ENCODE results near the gene AFP. TPM values are rescaled to one million over a fixed set of nuclear protein-coding genes. Genes with fewer than 3 reads are reported as not detected.

The AFP gene
- total RNA-seq, 1 donor, result not detected

DNA sequence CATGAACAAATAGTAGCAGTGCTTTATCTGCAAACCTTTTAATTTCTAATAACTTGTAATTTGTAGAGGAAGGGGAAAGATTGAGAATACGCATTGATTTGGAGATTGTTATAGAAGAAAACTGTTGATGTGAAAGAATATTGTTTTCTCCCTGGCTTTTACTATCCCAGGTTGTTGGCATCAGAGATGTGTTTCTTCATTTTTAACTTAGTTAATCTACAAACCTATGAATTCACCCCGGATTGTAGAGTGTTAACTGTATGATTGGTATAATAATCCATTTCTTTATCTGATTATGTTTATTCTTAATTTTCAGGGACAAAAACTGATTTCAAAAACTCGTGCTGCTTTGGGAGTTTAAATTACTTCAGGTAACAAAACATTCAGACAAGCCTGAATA, 18.9 kb downstream of the AFP start:
- TF ChIP-seq, protein P1, sequence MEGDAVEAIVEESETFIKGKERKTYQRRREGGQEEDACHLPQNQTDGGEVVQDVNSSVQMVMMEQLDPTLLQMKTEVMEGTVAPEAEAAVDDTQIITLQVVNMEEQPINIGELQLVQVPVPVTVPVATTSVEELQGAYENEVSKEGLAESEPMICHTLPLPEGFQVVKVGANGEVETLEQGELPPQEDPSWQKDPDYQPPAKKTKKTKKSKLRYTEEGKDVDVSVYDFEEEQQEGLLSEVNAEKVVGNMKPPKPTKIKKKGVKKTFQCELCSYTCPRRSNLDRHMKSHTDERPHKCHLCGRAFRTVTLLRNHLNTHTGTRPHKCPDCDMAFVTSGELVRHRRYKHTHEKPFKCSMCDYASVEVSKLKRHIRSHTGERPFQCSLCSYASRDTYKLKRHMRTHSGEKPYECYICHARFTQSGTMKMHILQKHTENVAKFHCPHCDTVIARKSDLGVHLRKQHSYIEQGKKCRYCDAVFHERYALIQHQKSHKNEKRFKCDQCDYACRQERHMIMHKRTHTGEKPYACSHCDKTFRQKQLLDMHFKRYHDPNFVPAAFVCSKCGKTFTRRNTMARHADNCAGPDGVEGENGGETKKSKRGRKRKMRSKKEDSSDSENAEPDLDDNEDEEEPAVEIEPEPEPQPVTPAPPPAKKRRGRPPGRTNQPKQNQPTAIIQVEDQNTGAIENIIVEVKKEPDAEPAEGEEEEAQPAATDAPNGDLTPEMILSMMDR (IDR thresholded peaks at IDR 0.05; ENCODE audit: insufficient read depth, low read depth, low read length), result no peak
- DNase-seq (ENCODE audit: low read depth), result no peak
- no peak overlapping the region for H3K4me3 ChIP-seq (ENCODE audit: low read depth, low read length)

DNA sequence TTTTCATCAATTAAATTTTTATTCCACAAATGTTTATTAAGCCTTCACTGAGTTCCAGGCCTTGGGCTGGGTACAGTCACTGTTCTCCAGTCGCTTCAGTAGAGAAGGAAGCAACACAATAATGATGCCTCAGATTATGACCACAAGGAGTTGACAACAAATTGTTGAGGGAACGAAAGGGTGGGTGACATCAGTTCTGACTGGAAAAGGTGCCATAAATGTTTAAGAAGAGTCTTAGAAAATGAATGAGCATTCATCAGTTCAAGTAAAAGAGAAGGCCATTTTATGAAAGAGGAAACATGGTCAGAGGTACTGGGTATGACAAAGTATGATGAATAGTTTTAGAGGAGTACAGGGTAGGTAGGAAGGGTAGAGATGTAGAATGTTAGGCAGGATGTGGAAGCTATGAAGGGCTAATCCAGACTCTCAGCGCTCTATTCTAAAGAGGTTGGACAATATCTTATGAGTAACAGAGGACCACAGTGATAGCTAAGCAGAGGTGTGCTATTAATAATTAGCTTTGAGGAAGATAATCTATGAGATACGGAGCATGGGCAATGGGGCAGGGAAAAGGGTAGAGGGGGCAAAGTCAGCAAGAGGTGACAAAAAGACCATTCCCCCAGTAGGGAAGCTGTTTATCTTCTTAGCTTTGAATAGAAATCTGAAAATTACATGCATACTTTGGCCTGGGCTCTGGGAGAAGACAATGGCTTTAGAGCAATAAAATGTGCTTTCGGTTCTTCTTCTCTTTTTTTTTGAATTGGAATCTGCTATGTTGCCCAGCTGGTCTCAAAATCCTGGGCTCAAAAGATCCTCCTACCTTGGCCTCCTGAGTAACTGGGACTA, 20.4 kb downstream of the AFP start:
- DNase-seq (ENCODE audit: low read depth), result no peak
- TF ChIP-seq, protein P1 (IDR thresholded peaks at IDR 0.05; ENCODE audit: insufficient read depth, low read depth, low read length), result no peak
- no peak overlapping the region for H3K4me3 ChIP-seq (ENCODE audit: low read depth, low read length)

DNA sequence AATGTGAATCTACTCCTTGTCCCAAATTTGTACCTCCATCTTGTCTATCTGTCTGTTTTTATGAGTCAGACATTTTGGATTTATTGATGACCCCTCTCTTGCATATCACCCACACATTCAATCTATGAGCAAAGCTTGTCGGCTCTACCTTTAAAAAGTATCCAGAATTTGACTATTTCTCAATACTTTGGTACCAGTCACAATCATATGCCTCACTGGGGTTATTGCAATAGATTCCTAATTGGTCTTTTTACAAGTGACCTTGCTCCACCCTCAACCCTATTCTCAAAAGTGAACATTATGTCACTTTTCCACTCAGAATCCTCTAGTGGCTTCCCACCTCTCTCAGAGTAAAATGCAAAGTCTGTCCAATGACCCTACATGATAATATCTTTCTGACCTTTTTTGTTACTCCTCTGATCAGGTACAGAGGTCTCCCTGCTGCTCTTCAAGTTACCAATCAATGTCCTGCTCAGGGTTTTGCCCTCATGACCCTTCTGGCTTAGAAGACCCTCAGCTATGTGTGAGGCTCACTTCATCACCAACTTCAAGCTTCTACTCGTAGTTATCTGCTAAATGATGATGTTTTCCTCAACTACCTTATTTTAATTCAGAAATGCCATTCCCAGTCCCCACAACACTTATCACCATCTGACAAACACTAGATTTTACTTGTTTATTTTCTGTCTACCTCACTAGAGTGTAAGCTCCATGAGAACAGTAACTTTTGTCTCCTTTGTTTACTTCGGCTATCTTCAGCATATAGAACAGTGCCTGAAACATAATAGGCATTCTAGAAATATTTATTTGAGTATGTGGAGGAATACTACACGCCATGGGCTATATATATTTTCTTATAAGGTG, 22.4 kb downstream of the AFP start:
- TF ChIP-seq, protein P1 (IDR thresholded peaks at IDR 0.05; ENCODE audit: insufficient read depth, low read depth, low read length), result no peak
- DNase-seq (ENCODE audit: low read depth), result no peak
- no peak overlapping the region for H3K4me3 ChIP-seq (ENCODE audit: low read depth, low read length)

- no peak overlapping the region for H3K4me3 ChIP-seq (ENCODE audit: low read depth, low read length)
- DNase-seq (ENCODE audit: low read depth), result no peak
- TF ChIP-seq, protein P1 (IDR thresholded peaks at IDR 0.05; ENCODE audit: insufficient read depth, low read depth, low read length), result no peak
Measured at GRCh38 chr4:73459048-73459421, 23.0 kb downstream of the AFP start.

DNA sequence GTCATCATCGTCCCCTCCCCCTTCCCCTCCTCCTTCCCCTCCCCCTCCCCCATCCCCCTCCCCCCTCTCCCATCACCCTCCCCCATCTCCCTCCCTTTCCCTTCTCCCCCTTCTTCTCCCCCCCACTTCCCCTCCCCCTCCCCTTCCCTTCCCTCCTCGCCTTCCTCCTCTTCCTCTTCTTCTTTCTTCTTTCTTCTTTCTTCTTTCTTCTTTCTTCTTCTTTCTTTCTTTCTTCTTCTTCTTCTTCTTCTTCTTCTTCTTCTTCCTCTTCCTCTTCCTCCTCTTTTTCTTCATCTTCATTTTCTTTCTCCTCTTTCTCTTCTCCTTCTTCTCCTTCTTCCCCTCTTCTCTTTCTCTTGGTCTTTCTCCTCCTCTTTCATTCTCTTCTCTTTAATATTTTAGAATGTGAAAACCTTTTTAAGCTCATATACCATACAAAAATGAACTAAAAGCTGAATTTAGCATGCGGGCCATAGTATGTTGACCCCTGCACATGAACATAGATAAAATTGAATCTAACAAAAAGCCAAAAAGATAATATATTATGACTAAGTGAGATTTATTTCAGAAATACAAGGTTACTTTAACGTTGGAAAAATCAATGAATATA, 25.0 kb downstream of the AFP start:
- TF ChIP-seq, protein P1 (IDR thresholded peaks at IDR 0.05; ENCODE audit: insufficient read depth, low read depth, low read length), result no peak
- DNase-seq (ENCODE audit: low read depth), result no peak
- no peak overlapping the region for H3K4me3 ChIP-seq (ENCODE audit: low read depth, low read length)

- TF ChIP-seq, protein P1 (IDR thresholded peaks at IDR 0.05; ENCODE audit: insufficient read depth, low read depth, low read length), result no peak
- DNase-seq (ENCODE audit: low read depth), result no peak
- no peak overlapping the region for H3K4me3 ChIP-seq (ENCODE audit: low read depth, low read length)
Measured at GRCh38 chr4:73468170-73468569, 32.1 kb downstream of the AFP start.
